AML-193 (cell line): ENCODE measurements around the gene TDP1.
A peak's percentile ranks its signal among the peaks of the same experiment; 100 is the strongest.
"Not testable (repeated sequence)": the region's sequence is repeated elsewhere in the genome, so short reads cannot be mapped to it uniquely, and the experiment has no call there.

Experiments
- DNase-seq, 2 experiments: peaks; one replicate each; lab custom pipeline; 2025; lab: John Stamatoyannopoulos, UW

Gene TDP1

GRCh38 chr14:90049390-90049789, 93.7 kb downstream of the TDP1 start:
- DNase-seq, result no peak

DNA sequence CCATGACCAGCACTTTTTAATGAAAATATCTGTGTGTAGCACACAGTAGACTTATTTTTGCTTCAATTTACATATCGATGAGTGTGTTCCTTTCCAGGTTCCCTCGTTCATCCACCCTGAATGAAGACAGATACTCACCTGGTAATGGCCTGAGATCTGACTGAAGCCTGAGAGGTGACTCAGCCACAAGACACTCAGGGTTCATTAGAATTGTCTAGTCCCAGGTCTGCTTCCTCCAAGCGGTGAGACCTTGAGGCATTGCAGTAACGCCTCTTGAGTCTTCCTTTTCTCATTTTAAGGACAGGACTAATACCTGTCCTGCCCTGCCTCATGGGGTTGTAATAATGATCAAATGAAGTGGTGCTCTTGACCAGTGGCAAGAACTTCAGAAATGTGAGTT, 94.5 kb downstream of the TDP1 start:
- no peak for DNase-seq

DNA sequence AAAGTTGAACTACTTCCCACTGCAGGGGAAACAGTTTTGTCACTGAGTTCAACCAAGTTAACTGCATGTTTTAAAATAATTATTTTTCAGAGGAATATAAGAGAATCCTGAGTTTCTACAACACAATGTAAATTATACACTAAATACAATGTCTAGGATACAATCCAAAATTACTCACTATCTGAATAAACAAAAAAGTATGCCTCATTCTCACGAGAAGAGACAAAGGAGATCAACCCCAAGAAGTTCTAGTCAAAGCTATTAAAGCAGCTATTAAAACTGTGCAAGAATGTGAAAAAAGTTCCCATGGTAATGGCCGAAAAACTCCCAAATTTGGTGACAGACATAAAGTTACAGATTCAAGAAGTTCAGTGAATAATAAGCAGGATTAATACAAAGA, 97.3 kb downstream of the TDP1 start:
- DNase-seq, result no peak

DNA sequence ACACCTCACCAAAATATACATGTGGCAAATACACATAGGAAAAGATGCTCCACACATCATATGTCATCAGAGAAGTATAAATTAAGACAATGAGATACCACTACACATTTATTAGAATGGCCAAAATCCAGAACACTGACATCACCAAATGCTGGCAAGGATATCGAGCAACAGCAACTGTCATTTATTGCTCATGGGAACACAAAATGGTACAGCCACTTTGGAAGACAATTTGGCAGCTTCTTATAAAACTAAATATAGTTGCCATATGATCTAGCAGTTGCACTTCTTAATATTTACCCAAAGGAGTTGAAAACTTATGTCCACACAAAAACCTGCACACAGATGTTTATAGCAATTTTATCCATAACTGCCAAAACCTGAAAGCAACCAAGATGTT, 99.1 kb downstream of the TDP1 start:
- no peak for DNase-seq

- no peak for DNase-seq
Measured at GRCh38 chr14:90056826-90057225, 101.1 kb downstream of the TDP1 start.

DNA sequence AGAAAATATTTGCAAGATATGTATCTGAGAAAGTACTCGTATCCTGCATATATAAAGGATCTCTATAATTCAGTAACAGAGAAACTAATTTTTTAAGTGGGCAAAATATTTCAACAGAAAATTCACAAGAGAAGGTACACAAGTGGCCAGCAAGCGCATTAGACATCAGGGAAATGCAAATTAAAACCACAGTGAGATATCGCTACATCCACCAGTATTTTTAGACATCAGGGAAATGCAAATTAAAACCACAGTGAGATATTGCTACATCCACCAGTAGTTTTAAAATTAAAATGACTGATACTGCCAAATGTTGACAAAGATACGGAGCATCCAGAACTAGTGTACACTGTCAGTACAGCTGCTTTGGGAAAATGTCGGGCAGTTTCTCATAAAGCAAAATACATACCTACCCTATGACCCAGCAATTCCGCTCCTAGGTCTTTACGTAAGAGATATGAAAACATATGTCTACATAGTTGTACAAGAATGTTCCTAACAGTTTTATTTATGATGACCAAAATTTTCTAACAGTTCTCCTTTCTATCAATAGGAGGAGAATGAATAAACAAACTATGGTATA, 103.2 kb downstream of the TDP1 start:
- DNase-seq, result no peak

DNA sequence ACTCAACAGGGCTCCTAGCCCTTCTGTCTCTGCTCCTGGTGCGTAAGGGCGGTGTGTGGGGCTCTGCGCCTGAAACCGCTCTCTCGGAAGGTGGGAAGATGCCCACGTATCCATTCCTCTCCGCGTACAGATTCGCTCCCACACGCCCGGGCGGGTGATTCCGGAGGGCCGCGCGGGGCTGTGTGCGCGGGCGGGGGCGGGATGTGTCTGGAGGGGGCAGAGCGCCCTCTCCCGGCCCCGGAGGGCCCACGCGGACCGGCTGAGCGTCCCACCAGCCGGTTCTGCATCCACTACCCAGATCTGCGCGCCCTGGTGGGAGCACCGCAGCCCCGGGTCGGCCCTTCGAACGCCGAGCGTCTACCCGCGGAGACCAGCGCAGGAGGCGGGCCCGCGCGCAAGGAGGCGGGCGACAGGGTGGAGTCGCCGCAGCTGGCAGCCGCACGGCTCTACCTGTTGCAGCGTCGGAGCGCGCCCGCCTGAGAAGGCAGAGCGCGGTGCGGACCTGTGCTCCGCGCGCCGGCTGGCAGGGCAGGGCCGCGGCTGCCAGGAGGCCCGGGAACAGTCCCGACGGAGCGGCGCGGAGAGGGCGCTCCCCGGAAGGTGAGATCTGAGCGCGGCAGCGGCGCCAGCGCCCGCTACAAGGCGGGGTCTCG, 104.7 kb downstream of the TDP1 start:
- DNase-seq, result no peak

DNA sequence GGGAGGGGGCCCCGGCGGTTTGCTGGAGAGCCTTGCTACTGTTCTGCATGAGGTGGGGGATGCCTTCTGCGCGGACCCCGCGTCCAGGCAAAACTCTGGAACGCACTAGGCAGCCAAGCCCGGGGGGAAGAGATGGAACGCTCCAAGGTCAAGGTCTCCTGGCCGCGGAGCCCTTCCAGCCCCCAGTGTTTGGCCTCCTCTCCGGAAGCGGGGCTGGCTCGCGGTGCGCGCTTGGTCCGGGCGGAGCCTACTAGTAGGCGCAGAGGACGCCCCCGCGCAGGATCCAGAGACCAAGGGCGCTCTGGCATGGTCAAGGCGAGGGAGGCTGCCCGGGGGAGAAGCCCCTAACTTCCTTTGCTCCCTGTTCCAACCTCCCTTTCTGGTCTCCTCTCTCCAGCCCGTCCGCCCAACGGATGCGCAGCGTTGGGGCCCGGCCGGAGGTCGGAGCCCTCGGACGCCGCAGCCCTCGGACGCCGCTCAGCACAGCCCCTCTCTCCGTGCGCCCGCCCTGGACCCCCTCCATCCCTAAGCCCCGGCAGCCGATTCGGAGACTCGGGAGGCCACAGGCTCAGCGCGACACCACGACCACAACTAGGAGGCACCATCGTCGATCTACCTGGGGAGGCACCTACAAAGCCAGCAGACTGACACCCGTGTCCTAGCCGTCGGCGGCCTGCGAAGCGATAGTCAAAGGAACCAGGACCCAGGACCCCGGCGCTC, 105.4 kb downstream of the TDP1 start:
- DNase-seq, result no peak

GRCh38 chr14:90061685-90062126, 106.0 kb downstream of the TDP1 start, which contains the start of gene KCNK13:
TSS of gene KCNK13 (plus strand) at chr14:90061994. CDS start at chr14:90062206, 212 bp downstream.
- no peak for DNase-seq

DNA sequence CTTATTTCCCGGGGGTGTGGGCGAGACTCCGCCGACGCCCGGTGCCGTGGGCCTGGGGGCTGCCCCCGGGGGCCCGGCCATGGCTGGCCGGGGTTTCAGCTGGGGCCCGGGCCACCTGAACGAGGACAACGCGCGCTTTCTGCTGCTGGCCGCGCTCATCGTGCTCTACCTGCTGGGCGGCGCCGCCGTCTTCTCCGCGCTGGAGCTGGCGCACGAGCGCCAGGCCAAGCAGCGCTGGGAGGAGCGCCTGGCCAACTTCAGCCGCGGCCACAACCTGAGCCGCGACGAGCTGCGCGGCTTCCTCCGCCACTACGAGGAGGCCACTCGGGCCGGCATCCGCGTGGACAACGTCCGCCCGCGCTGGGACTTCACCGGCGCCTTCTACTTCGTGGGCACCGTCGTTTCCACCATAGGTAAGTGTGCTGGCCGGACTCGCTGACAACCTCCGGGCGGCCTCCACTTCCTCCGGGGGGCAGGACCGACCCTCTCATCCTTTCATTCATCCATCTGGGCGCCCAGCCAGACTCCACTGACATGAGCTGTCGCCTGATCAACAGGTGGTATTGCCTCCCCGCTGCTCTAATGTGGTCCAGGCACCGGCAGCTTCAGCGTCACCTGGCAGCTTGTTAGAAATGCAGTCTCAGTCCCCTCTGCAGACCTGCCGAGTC, 106.5 kb downstream of the TDP1 start:
- no peak for DNase-seq

DNA sequence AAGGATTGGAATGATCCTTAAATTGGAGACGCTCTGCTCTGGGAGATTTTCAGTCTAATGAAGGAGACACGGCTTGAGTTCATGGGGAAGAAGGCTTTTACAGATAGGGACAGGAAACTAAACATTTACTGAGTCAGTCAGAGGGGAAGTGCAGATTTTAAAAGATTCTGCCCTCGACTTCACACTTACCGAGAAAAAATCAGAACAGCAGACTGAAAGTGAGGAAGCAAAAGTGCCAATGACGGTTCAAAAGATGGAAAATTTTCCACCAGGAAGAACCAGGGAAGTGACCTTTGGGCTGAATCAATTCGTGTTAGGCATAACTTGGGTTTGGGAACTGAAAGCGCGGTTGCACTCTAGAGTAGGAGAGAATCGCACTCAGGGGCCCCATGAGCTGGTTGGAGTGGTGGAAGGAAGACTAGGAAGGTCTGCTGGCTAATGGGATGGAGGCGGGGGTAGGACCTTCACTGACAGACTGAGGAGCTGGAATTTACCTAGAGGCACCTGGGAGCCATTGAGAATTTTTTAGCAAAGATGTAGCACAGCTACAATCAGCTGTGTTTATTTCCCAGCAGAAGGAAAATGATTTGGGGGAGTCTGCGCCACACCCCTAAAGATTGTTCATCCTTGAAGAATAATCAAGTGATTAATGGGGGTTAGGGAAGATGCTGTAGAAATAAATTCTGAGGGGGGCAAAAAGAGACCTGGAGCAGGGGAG, 107.3 kb downstream of the TDP1 start:
- DNase-seq, result no peak

DNA sequence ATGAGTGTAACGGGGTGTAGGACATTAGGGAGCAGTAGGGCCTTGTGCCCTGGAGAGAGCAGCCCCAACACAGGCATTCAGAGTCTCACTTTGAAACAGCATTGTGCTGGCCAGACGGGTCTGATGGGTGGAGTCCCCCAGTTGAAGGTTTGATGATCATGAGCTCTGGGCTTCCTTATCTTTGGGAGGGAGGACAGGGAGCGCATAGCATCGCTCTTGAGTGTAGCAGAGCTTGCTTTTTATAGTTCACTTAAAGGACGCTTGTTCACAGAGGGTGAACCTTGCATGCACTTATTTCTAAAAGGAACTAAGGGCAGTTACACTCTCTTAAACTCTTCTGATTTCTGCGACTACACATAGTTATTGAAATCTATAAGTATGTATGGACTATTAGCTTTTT, 116.6 kb downstream of the TDP1 start:
- DNase-seq, result no peak

DNA sequence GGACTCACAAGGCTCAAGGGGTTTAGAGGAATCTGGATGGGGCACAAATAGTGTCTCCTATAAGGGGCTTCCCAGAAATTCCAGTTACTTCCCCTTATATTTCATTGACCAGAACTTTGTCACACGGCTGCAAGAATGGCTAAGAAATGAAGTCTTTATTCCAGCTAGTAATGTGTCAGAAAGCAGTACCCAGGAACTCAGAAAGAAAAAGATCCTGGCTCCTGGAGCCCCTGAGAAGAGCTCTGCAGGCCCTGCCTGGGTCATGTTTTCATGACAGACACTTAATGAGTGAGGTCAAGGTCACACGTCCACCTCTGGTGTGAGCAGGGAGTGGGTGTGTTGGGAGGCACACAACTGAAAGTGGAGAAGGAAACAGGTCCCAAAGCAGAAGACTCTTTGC, 123.8 kb downstream of the TDP1 start:
- no peak for DNase-seq

DNA sequence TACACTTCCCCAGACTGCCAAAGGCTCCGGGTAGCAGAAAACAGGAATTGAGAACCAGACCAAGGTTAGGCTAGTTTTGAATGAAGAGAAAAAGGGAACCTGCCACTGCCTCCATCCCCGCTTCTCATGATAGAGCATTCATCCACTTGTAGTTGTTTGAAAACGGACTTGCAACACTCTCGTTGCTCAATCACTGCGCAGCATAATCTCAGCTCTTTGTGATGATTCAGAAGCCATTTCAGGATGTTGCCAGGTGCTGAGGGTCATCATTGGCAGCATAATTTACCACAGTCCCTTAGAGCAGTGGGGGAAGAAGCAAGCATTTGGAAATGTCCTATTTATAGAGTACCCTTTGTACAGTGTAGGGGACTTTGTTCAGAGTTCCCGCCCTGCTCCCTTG, 131.7 kb downstream of the TDP1 start:
- DNase-seq, result peak; percentile 86 to 90

GRCh38 chr14:90088176-90088575, 132.4 kb downstream of the TDP1 start:
- DNase-seq, result no peak

DNA sequence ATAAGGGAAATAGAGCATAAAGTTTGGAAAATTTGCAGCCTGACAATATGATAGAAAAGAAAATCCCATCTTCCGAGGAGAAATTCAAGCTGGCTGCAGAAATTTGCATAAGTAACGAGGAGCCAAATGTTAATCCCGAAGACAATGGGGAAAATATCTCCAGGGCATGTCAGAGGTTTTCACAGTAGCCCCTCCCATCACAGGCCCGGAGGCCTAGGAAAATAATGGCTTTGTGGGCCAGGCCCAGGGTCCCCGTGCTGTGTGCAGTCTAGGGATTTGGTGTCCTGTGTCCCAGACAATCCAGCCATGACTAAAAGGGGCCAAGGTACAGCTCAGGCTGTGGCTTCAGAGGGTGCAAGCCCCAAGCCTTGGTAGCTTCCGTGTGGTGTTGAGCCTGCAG, 133.8 kb downstream of the TDP1 start:
- DNase-seq, result not testable (repeated sequence)

- no peak for DNase-seq
Measured at GRCh38 chr14:90091393-90091792, 135.7 kb downstream of the TDP1 start.

DNA sequence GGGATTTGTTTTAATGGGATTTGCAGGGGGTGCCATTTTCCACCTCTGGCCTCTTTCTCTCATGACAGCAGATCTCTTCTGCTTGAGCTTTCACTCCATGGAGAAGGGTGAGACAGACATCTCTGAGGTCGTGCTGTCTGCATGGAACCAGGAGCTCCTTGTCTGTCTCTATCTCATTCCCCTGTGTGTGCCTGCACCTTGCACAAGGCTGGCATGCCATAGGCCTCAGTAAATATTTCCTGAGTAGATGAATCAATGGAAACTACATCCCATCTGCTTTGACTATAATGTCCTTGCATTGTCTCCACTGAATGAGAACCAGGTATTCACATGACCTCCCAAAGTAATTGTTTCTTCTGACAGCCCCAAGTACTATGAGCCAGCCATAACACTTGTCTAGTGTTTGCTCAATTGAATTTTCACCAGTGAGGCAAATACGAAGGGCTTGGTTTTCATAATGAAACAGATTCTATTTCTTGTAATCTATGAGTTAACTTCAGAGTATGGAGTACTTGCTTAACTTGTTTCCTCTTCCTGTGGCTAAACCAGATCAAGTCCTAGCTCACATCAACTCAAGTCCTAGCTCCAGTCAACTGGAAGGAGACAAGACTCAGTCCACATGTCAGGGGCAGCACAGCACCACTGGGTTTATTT, 138.3 kb downstream of the TDP1 start:
- peak in 1 of 2 experiments; percentile 25 for DNase-seq
